ENCODE measurements around the gene GALR2. TPM values are rescaled to one million over a fixed set of nuclear protein-coding genes. Genes with fewer than 3 reads are reported as not detected.

GALR2 gene, protein sequence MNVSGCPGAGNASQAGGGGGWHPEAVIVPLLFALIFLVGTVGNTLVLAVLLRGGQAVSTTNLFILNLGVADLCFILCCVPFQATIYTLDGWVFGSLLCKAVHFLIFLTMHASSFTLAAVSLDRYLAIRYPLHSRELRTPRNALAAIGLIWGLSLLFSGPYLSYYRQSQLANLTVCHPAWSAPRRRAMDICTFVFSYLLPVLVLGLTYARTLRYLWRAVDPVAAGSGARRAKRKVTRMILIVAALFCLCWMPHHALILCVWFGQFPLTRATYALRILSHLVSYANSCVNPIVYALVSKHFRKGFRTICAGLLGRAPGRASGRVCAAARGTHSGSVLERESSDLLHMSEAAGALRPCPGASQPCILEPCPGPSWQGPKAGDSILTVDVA
- under 1 TPM in 1 of 4 donors, not detected in 3; 0.22 TPM for total RNA-seq
- polyA plus RNA-seq: under 1 TPM; 0.05 to 0.16 (median 0.13) TPM
- long read RNA-seq, donor 1: 0 reads
- long read RNA-seq, donor 2: 0 reads

DNA sequence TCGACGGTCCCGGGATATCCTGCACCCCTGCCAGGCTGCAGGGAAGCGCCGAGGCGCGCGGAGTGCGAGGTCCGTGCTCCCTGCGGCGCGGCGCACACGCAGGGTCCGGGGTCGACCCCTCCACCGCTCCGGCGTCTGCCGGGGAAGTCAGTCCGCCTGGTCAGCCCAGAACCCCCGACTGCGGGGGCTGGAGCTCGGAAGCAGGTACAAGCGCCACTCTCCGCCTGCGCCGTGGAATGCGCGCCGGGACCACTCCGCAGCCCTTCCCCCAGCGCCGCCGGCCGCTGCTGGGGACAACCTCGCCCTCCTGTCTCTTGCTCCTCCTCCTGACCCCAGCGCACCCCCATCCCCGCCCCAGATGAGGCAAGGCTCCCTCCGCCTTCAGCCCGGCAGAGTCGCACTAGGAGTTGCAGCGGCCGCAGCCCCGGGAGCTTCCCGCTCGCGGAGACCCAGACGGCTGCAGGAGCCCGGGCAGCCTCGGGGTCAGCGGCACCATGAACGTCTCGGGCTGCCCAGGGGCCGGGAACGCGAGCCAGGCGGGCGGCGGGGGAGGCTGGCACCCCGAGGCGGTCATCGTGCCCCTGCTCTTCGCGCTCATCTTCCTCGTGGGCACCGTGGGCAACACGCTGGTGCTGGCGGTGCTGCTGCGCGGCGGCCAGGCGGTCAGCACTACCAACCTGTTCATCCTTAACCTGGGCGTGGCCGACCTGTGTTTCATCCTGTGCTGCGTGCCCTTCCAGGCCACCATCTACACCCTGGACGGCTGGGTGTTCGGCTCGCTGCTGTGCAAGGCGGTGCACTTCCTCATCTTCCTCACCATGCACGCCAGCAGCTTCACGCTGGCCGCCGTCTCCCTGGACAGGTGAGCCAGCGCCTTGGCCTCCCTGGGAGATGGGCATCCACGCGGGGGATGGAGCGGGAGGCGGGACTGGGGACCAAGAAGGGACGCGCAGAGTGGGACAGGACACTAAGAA, at the start of gene GALR2:
GALR2 (plus strand) TSS at position 392 of the 974 bp plus-strand sequence; CDS start at position 495, 103 bp downstream.
- Histone ChIP-seq H3K27ac (no peak within 1 kb of the TSS), H3K36me3 (ENCODE audit: insufficient read depth in 1 of 2, low read depth in 1 of 2) (peaks cover 0 to 8% of the 10 kb centered on the region in 2 donors), H3K9me3 (no peaks in the 10 kb centered on the region), H3K27me3 (ENCODE audit: insufficient read depth in 3 of 3, low read length in 2 of 3) (peaks cover 0 to 60% (median 36%) of the 10 kb centered on the region in 3 donors), H3K4me1 (peaks cover 45% of the 10 kb centered on the region), H3K4me3 (peak within 1 kb of the TSS; percentile 28)
- DNase-seq: no peak
- TF ChIP-seq, protein P1, sequence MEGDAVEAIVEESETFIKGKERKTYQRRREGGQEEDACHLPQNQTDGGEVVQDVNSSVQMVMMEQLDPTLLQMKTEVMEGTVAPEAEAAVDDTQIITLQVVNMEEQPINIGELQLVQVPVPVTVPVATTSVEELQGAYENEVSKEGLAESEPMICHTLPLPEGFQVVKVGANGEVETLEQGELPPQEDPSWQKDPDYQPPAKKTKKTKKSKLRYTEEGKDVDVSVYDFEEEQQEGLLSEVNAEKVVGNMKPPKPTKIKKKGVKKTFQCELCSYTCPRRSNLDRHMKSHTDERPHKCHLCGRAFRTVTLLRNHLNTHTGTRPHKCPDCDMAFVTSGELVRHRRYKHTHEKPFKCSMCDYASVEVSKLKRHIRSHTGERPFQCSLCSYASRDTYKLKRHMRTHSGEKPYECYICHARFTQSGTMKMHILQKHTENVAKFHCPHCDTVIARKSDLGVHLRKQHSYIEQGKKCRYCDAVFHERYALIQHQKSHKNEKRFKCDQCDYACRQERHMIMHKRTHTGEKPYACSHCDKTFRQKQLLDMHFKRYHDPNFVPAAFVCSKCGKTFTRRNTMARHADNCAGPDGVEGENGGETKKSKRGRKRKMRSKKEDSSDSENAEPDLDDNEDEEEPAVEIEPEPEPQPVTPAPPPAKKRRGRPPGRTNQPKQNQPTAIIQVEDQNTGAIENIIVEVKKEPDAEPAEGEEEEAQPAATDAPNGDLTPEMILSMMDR (IDR thresholded peaks at IDR 0.05): no peak
- intact Hi-C loops (cut with DNase I): no loop called here
- no peak for ATAC-seq
- WGBS, 3 donors: 2% methylated on average over 70 to 92 of the region's 92 CpGs

DNA sequence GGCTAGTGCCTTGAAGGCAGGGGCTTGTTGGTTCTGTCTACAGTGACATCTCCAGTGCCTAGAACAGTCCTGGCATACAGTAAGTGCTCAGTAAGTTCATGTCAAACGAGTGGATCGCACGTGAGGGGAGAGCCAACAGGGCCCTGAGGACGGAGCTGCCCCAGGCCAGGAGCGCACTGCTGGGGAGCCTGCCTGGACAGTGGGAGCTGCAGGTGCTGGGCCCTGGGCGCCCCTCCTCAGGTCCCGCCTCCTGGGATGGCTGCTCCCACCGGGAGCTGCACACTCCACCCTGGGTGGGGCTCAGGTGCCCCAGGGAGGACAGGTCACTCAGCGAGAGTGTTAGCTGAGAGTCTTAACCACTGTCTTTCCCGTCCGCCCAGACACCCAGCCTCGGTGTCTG, 49.3 kb upstream of the GALR2 start:
- ATAC-seq: no peak

DNA sequence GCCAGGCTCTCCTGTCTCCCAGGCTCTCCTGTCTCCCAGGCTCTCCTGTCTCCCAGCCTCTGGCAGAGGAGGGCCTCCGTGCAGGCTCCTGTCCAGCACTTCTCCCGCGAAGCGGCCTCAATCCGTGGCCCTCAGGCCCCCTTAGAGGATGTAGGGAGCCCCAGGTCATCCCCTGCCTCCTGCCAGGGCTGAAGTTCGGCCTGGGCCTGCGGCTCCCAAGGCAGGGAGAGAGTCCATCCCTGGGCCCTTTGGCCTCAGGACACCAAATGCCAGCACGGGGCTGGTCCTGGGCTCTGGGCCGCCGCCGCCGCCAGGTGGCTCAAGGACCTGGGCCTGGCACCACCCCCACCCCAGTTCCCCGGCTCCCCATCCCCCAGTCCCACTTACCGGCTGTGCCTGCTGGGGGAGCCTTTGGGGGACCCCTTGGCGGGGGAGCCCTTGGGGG, 47.8 kb upstream of the GALR2 start:
- no peak for ATAC-seq
- H3K36me3 ChIP-seq (ENCODE audit: insufficient read depth in 1 of 2, low read depth in 1 of 2): no peaks in the 10 kb centered on the region
- WGBS, 3 donors: 71 to 72% (median 72%) methylated on average over 9 to 15 of the region's 15 CpGs

More for the DNA sequence above, 49.3 kb upstream of the GALR2 start:
- peaks cover 0 to 2% (median 0%) of the 10 kb centered on the region in 3 donors for H3K27me3 ChIP-seq (ENCODE audit: insufficient read depth in 3 of 3, low read length in 2 of 3)
- H3K27ac ChIP-seq: no peak overlapping the region
- WGBS, 3 donors: 84 to 87% (median 86%) methylated on average over 12 of the region's 12 CpGs
- H3K9me3 ChIP-seq: no peaks in the 10 kb centered on the region
- no peaks in the 10 kb centered on the region for H3K4me1 ChIP-seq
- H3K36me3 ChIP-seq (ENCODE audit: insufficient read depth in 1 of 2, low read depth in 1 of 2): no peaks in the 10 kb centered on the region
- no peak for DNase-seq
- TF ChIP-seq, protein P1 (IDR thresholded peaks at IDR 0.05): no peak
- no peak overlapping the region for H3K4me3 ChIP-seq
- intact Hi-C loops (cut with DNase I): no loop called here

DNA sequence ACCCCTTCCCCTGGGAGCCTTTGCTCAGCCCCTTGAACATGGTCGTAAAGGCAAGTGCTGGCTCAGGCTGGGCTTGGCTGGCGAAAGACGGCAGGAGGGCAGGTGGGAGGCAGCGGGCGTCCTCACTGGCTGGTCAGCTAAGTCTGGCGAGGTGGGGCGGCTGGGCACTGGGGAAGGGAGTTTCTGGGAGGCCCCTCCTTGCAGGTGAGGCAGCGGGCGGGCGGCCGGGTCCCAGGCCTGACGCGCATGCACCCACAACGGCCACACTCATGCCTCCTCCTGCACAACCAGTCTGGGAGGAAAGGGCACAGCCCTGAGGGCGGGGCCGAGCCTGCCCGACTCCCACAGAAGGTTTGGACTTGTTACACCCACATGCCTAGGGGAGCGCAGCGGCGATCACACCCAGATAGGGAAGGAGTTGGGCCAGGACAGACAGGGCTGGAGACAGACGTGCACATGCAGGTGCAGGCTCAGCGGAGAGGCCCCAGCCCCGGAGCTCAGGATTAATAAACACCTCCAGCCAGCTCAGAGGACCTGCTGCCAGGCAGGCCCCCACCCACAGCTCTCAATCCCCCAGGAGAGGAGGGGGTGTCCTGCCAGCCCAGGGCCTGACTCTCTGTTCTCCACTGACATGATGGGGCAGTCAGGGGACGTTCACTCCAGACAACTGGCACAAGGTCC, 47.3 kb upstream of the GALR2 start, which contains the start of gene EVPL:
EVPL (minus strand) TSS at position 148 of the 681 bp plus-strand sequence; CDS start at position 40, 108 bp downstream.
- TF ChIP-seq, protein P1 (IDR thresholded peaks at IDR 0.05): no peak
- Histone ChIP-seq H3K4me1 (no peaks in the 10 kb centered on the region), H3K36me3 (ENCODE audit: insufficient read depth in 1 of 2, low read depth in 1 of 2) (no peaks in the 10 kb centered on the region), H3K27me3 (ENCODE audit: insufficient read depth in 3 of 3, low read length in 2 of 3) (peaks cover 0 to 2% (median 0%) of the 10 kb centered on the region in 3 donors), H3K4me3 (no peak within 1 kb of the TSS), H3K9me3 (no peaks in the 10 kb centered on the region), H3K27ac (no peak within 1 kb of the TSS)
- intact Hi-C loops (cut with DNase I): no loop called here
- WGBS, 3 donors: 75 to 80% (median 79%) methylated on average over 20 to 24 of the region's 24 CpGs
- DNase-seq (no peak), ATAC-seq (no peak)

More for the DNA sequence above, 47.8 kb upstream of the GALR2 start:
- TF ChIP-seq, protein P1 (IDR thresholded peaks at IDR 0.05): no peak
- H3K9me3 ChIP-seq: no peaks in the 10 kb centered on the region
- intact Hi-C loops (cut with DNase I): no loop called here
- H3K27ac ChIP-seq: no peak overlapping the region
- no peaks in the 10 kb centered on the region for H3K4me1 ChIP-seq
- H3K27me3 ChIP-seq (ENCODE audit: insufficient read depth in 3 of 3, low read length in 2 of 3): peaks cover 0 to 2% (median 0%) of the 10 kb centered on the region in 3 donors
- no peak for DNase-seq
- no peak overlapping the region for H3K4me3 ChIP-seq
